Anterior cingulate cortex (tissue), 58 donors: ENCODE results near the gene EFNA5.
"Not testable (repeated sequence)": the region's sequence is repeated elsewhere in the genome, so short reads cannot be mapped to it uniquely, and the experiment has no call there.

Experiments
- DNase-seq, 58 donors: peaks; one replicate each; lab custom pipeline; 2025; lab: John Stamatoyannopoulos, UW

EFNA5 gene

GRCh38 chr5:107505763-107506534 is 164.8 kb downstream of the EFNA5 start:
- DNase-seq = no peak

GRCh38 chr5:107504424-107504823 is 166.3 kb downstream of the EFNA5 start:
- DNase-seq = no peak

- no peak for DNase-seq
Measured at GRCh38 chr5:107502676-107503060, 168.1 kb downstream of the EFNA5 start.

- DNase-seq = no peak
Measured at GRCh38 chr5:107501965-107502675, 168.6 kb downstream of the EFNA5 start.

- DNase-seq = no peak
Measured at GRCh38 chr5:107500840-107501239, 169.9 kb downstream of the EFNA5 start.

GRCh38 chr5:107500347-107500746 is 170.4 kb downstream of the EFNA5 start:
- no peak for DNase-seq

- no peak for DNase-seq
Measured at GRCh38 chr5:107499776-107500175, 171.0 kb downstream of the EFNA5 start.

- no peak for DNase-seq
Measured at GRCh38 chr5:107499237-107499636, 171.5 kb downstream of the EFNA5 start.

- no peak for DNase-seq
Measured at GRCh38 chr5:107496466-107496865, 174.3 kb downstream of the EFNA5 start.

- DNase-seq = not testable (repeated sequence)
Measured at GRCh38 chr5:107494129-107494528, 176.6 kb downstream of the EFNA5 start.

- no peak for DNase-seq
Measured at GRCh38 chr5:107487056-107487542, 183.6 kb downstream of the EFNA5 start.

GRCh38 chr5:107486489-107486888 is 184.2 kb downstream of the EFNA5 start:
- no peak for DNase-seq

GRCh38 chr5:107485184-107485583 is 185.6 kb downstream of the EFNA5 start:
- DNase-seq = no peak

GRCh38 chr5:107484281-107484680 is 186.5 kb downstream of the EFNA5 start:
- peak in 1 of 58 donors; percentile 7 for DNase-seq

GRCh38 chr5:107483231-107484024 is 187.3 kb downstream of the EFNA5 start:
- no peak for DNase-seq

- no peak for DNase-seq
Measured at GRCh38 chr5:107478068-107478641, 192.6 kb downstream of the EFNA5 start.

- no peak for DNase-seq
Measured at GRCh38 chr5:107477492-107477891, 193.2 kb downstream of the EFNA5 start.

GRCh38 chr5:107476783-107477182 is 194.0 kb downstream of the EFNA5 start:
- DNase-seq = no peak

GRCh38 chr5:107474716-107475489 is 195.8 kb downstream of the EFNA5 start:
- no peak for DNase-seq

- DNase-seq = no peak
Measured at GRCh38 chr5:107474361-107474715, 196.4 kb downstream of the EFNA5 start.
